ENCODE data around the gene MIB2.
A peak's percentile ranks its signal among the peaks of the same experiment; 100 is the strongest.

The MIB2 gene

DNA sequence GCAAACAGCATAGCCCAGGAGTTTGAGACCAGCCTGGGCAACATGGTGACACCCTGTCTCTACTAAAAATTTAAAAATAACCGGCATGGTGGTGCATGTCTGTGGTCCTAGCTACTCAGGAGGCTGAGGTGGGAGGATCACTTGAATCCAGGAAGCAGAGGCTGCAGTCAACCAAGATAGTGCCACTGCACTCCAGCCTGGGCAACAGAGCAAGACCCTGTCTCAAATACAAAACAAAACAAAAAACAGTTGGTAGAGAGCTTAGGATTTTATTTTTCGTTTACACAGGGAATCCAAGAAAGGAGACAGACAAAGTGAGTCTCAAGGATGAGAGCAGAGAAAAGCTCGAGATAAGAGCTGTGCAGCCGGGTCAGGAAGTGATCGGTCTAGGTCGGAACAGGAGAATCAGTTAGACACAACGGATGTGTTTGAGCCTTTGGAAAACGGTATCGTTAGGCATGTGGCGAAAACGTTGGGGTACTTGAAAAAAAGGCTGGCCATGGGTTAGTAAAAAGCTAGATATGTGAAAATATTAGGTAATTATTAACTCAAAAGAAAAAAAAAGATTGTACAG, 1.7 kb upstream of the MIB2 start:
- TF ChIP-seq MYC (IDR thresholded peaks at IDR 0.05; ENCODE audit: low read depth, low read length) (no peak), POLR2A (IDR thresholded peaks at IDR 0.05; ENCODE audit: extremely low read depth, insufficient read length) (no peak)
- TF ChIP-seq, protein P1, sequence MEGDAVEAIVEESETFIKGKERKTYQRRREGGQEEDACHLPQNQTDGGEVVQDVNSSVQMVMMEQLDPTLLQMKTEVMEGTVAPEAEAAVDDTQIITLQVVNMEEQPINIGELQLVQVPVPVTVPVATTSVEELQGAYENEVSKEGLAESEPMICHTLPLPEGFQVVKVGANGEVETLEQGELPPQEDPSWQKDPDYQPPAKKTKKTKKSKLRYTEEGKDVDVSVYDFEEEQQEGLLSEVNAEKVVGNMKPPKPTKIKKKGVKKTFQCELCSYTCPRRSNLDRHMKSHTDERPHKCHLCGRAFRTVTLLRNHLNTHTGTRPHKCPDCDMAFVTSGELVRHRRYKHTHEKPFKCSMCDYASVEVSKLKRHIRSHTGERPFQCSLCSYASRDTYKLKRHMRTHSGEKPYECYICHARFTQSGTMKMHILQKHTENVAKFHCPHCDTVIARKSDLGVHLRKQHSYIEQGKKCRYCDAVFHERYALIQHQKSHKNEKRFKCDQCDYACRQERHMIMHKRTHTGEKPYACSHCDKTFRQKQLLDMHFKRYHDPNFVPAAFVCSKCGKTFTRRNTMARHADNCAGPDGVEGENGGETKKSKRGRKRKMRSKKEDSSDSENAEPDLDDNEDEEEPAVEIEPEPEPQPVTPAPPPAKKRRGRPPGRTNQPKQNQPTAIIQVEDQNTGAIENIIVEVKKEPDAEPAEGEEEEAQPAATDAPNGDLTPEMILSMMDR (IDR thresholded peaks at IDR 0.05; ENCODE audit: low read depth, low read length): no peak
- TF ChIP-seq, protein P2, sequence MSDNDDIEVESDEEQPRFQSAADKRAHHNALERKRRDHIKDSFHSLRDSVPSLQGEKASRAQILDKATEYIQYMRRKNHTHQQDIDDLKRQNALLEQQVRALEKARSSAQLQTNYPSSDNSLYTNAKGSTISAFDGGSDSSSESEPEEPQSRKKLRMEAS (IDR thresholded peaks at IDR 0.05; ENCODE audit: low read depth, low read length): no peak
- no peak for DNase-seq (ENCODE audit: low read depth)
- peak overlapping the region; percentile 74 for H3K4me3 ChIP-seq (ENCODE audit: low read depth, low read length)

DNA sequence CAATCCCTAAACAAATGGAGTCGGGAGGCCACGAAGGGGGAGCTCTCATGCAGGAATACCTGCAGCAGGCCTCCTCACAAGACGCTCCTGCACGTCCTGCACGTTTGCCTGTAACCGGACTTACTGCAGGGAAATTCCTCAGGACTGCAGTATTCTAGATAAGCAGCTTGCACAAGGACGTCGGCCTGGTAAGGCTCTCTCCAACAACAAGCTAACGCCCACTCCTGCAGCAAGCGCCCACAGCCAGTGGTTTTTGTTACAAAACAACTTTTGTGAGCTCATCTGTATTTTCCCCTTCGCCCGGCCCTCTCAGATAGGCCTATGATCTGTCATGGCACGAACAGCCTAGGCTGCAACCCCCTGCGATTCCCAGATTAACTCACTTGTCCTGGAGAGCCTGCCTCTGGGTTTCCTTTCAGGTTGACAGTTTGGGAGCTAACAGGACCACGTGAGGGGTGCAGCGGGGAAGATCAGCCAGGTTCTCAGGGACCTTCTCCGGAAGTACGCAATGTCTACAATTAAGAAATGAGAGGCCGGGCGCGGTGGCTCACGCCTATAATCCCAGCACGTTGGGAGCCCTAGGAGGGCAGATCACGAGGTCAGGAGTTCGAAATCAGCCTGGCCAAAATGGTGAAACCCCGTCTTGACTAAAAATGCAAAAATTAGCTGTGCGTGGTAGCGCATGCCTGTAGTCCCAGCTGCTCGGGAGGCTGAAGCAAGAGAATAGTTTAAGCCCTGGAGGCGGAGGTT, 921 bp upstream of the MIB2 start:
- peak; percentile 89 for DNase-seq (ENCODE audit: low read depth)
- peak overlapping the region; percentile 74 for H3K4me3 ChIP-seq (ENCODE audit: low read depth, low read length)
- TF ChIP-seq MYC (IDR thresholded peaks at IDR 0.05; ENCODE audit: low read depth, low read length): 0 out of 2 replicates have a peak, but pooled peaks have one; percentile 58
- TF ChIP-seq, protein P2 (IDR thresholded peaks at IDR 0.05; ENCODE audit: low read depth, low read length): peak; percentile 74
- TF ChIP-seq, protein P1 (IDR thresholded peaks at IDR 0.05; ENCODE audit: low read depth, low read length): no peak

DNA sequence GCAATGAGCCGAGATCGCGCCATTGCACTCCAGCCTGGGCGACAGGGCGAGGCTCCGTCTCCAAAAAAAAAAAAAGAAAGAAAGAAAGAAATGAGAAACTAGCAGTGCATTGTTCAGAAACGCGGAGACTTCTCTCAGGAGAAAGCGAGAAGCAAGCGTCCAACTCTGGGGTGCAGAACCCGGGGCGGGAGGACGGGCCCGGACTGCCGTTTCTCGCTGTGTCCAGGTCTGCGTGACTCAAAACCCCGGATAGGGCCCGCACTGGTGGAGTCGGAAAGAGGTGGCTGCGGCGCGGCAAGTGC, 395 bp upstream of the MIB2 start:
- DNase-seq (ENCODE audit: low read depth): no peak
- H3K4me3 ChIP-seq (ENCODE audit: low read depth, low read length): peak overlapping the region; percentile 74
- peak; percentile 51; the same call in 1 of the 2 replicates for TF ChIP-seq MYC (IDR thresholded peaks at IDR 0.05; ENCODE audit: low read depth, low read length)
- TF ChIP-seq, protein P1 (IDR thresholded peaks at IDR 0.05; ENCODE audit: low read depth, low read length): no peak
- peak; percentile 4 for TF ChIP-seq POLR2A (IDR thresholded peaks at IDR 0.05; ENCODE audit: extremely low read depth, insufficient read length)

DNA sequence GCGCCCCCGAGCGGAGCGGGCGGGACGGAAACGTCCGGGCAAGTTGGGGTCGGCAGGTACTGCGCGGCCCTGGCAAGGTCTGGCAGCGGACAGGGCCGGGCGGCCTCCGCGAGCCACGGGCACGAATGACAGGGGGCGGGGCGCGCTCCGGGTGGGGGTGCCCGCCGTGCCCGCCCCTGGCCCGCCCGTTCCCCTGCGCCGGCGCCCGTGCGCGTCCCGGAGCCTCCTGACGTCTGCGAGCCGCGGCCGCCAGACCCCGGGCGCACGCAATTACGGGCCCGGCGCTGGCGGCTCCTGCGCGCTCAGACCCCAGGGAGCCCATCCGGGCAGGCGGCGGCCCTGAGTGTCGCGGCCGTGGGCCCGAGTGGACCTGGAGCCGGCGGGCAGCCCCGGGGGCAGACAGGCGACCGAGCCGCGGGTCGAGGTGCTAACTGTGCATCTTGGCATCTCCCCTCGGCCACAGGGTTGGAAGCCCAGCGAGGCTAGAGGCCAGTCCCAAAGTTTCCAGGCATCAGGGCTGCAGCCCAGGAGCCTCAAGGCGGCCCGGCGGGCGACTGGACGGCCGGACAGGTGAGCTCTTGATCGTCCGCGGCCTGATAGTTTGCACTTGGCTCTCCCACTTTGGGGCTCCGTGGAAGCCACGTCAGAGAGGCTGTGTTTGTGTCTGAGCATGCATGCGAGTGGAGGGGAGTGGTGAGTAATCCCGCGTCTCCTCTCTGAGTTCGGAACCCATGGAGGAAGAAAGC, 918 bp downstream of the MIB2 start:
- peak overlapping the region; percentile 47 for H3K4me3 ChIP-seq (ENCODE audit: low read depth, low read length)
- peak; percentile 50 for DNase-seq (ENCODE audit: low read depth)
- TF ChIP-seq, protein P1 (IDR thresholded peaks at IDR 0.05; ENCODE audit: low read depth, low read length): no peak
- TF ChIP-seq MYC (IDR thresholded peaks at IDR 0.05; ENCODE audit: low read depth, low read length): no peak
- no peak for TF ChIP-seq POLR2A (IDR thresholded peaks at IDR 0.05; ENCODE audit: extremely low read depth, insufficient read length)
- TF ChIP-seq, protein P2 (IDR thresholded peaks at IDR 0.05; ENCODE audit: low read depth, low read length): no peak

DNA sequence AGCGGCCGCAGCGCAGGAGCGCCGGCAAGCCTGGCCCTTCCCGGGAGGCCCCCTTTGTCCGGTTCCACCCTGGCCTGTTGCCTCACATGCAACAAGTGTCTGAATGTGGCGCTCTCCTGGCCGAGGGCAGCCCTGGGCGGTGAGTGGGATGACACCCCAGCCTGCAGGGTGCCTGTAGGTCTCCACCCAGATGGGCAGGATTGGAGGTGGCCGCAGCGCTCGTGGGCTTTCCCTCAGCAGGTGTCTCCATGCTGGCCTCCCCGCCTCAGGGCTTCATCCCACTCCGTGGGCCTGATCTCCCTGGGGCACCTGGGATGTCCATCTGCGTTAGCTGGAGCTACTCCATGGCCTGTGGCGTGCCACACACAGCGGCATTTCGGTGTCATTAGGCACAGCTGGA, 1.5 kb downstream of the MIB2 start:
- TF ChIP-seq MYC (IDR thresholded peaks at IDR 0.05; ENCODE audit: low read depth, low read length) (no peak), POLR2A (IDR thresholded peaks at IDR 0.05; ENCODE audit: extremely low read depth, insufficient read length) (no peak)
- TF ChIP-seq, protein P1 (IDR thresholded peaks at IDR 0.05; ENCODE audit: low read depth, low read length): no peak
- TF ChIP-seq, protein P2 (IDR thresholded peaks at IDR 0.05; ENCODE audit: low read depth, low read length): no peak
- DNase-seq (ENCODE audit: low read depth): no peak
- H3K4me3 ChIP-seq (ENCODE audit: low read depth, low read length): peak overlapping the region; percentile 47

Measured in NB4 (cell line).